Stomach (tissue), 19 donors: ENCODE data around the gene UTP14C. TPM values are rescaled to one million over a fixed set of nuclear protein-coding genes. Genes with fewer than 3 reads are reported as not detected.

Experiments
- DNase-seq, 2 donors: peaks; one replicate each; pipeline versions ENCODE4 v3.0.0 to v3.0.0-alpha.2; 2013 to 2019
- H3K27ac ChIP-seq, 5 donors: fragments of 200-600 bp in 4 of 5; sonication (generic) in 4 of 5; one replicate each; pipeline ENCODE4 v1.5.1; 2013 to 2019; ENCODE audit warnings: mild to moderate bottlenecking in 1 of 5, moderate library complexity in 1 of 5
- H3K27me3 ChIP-seq, 3 donors: fragments of 200-600 bp; sonication (generic); one replicate each; pipeline ENCODE4 v1.5.1; 2017 to 2019; ENCODE audit warnings: mixed run types in 1 of 3
- H3K36me3 ChIP-seq, 4 donors: fragments of 200-600 bp; sonication (generic); 1 replicate in 3 of 4; 2 replicates in 1 of 4; pipeline ENCODE4 v1.5.1; 2016 to 2019
- H3K4me1 ChIP-seq, 4 donors: fragments of 200-600 bp; sonication (generic); one replicate each; pipeline ENCODE4 v1.5.1; 2016 to 2019
- H3K4me3 ChIP-seq, 4 donors: fragments of 200-600 bp; sonication (generic) in 3 of 4; one replicate each; pipeline ENCODE4 v1.5.1; 2016 to 2019; ENCODE audit warnings: mild to moderate bottlenecking in 1 of 4
- H3K9me3 ChIP-seq, 4 donors: fragments of 200-600 bp; sonication (generic); one replicate each; pipeline ENCODE4 v1.5.1; 2016 to 2019
- EP300 ChIP-seq: sonication (generic); formaldehyde crosslinking; IDR thresholded peaks from one replicate; pipeline ENCODE4 v1.6.1; 2017; ENCODE audit warnings: antibody characterized with exemption
- POLR2A ChIP-seq, 4 donors: fragments of 450-650 bp; IDR thresholded peaks; one replicate each; pipeline ENCODE4 v1.6.1; 2016; ENCODE audit warnings: antibody characterized with exemption in 4 of 4, control low read depth in 2 of 4, mild to moderate bottlenecking in 1 of 4, moderate library complexity in 1 of 4
- POLR2AphosphoS5 ChIP-seq, 3 donors: sonication (generic); formaldehyde crosslinking; IDR thresholded peaks; one replicate each; pipeline ENCODE4 v1.6.1; 2016; ENCODE audit warnings: antibody characterized with exemption in 3 of 3
- WGBS, 5 donors: extraction: QIAGEN DNeasy Blood & Tissue Kit in 3 of 5; methylation state at CpG; one replicate each; pipeline versions ENCODE4 v1.1.5 to v1.1.7; 2013 to 2018; 5-methylcytosine and 5-hydroxymethylcytosine counted together
- intact Hi-C: fragments of 100-400 bp; cut with DNase I; formaldehyde crosslinking; loops from one replicate; pipeline ENCODE4 v1.15.1; 2023; ENCODE audit warnings: low total_unique reads
- long read RNA-seq, 10 donors: transcript quantifications; one replicate each; lab custom pipeline, GENCODE V29; 2026
- polyA plus RNA-seq, 3 donors: library from polyadenylated mRNA; stranded (reverse); fragments of 200-250 nt; gene quantifications; one replicate each; pipeline ENCODE4 v1.2.3, GENCODE V29; 2013
- total RNA-seq, 5 donors: library from RNA; depleted of rRNA; stranded (reverse); fragments of >200 nt; gene quantifications; one replicate each; pipeline versions ENCODE4 v1.1.0 to v1.2.3, GENCODE V29; 2014 to 2016
- TF ChIP-seq, protein P1 (sequence below), 7 experiments: fragments of 450-650 bp in 4 of 7; fragments of 200-600 bp in 3 of 7; sonication (generic) in 3 of 7; IDR thresholded peaks; one replicate each; pipeline ENCODE4 v1.5.1; 2016 to 2019; ENCODE audit warnings: antibody characterized with exemption in 7 of 7, control low read depth in 2 of 7, mild to moderate bottlenecking in 1 of 7
- donor health status: healthy with polysubstance abuse.
- donor health status: Bipolar disorder and iron deficiency.
- donor health status: healthy.

Gene UTP14C, protein sequence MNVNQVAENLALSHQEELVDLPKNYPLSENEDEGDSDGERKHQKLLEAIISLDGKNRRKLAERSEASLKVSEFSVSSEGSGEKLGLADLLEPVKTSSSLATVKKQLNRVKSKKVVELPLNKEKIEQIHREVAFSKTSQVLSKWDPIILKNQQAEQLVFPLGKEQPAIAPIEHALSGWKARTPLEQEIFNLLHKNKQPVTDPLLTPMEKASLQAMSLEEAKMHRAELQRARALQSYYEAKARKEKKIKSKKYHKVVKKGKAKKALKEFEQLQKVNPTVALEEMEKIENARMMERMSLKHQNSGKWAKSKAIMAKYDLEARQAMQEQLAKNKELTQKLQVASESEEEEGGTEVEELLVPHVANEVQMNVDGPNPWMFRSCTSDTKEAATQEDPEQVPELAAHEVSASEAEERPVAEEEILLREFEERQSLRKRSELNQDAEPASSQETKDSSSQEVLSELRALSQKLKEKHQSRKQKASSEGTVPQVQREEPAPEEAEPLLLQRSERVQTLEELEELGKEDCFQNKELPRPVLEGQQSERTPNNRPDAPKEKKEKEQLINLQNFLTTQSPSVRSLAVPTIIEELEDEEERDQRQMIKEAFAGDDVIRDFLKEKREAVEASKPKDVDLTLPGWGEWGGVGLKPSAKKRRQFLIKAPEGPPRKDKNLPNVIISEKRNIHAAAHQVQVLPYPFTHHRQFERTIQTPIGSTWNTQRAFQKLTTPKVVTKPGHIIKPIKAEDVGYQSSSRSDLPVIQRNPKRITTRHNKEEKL
- total RNA-seq (10 to 100 TPM in 3 of 5 donors, 1 to 10 TPM in 2; 3.5 to 21.7 (median 12.5) TPM), polyA plus RNA-seq (1 to 10 TPM; 2.3 to 3.1 (median 2.6) TPM)
- long read RNA-seq, donor 1, full-length matches to known transcripts, result 6 of 6 reads
- long read RNA-seq, donor 1, partial matches to known transcripts, result 0 of 6 reads
- long read RNA-seq, donor 1, other reads (novel, unspliced or antisense), result 0 of 6 reads
- long read RNA-seq, donor 2, full-length matches to known transcripts, result 3 of 3 reads
- long read RNA-seq, donor 2, partial matches to known transcripts, result 0 of 3 reads
- long read RNA-seq, donor 2, other reads (novel, unspliced or antisense), result 0 of 3 reads
- long read RNA-seq, donor 3, full-length matches to known transcripts, result 5 of 5 reads
- long read RNA-seq, donor 3, partial matches to known transcripts, result 0 of 5 reads
- long read RNA-seq, donor 3, other reads (novel, unspliced or antisense), result 0 of 5 reads
- long read RNA-seq, donor 4, result 0 reads
- long read RNA-seq, donor 5, full-length matches to known transcripts, result 3 of 3 reads
- long read RNA-seq, donor 5, partial matches to known transcripts, result 0 of 3 reads
- long read RNA-seq, donor 5, other reads (novel, unspliced or antisense), result 0 of 3 reads
- long read RNA-seq, donor 6, full-length matches to known transcripts, result 13 of 13 reads
- long read RNA-seq, donor 6, partial matches to known transcripts, result 0 of 13 reads
- long read RNA-seq, donor 6, other reads (novel, unspliced or antisense), result 0 of 13 reads
- long read RNA-seq, donor 7, full-length matches to known transcripts, result 4 of 4 reads
- long read RNA-seq, donor 7, partial matches to known transcripts, result 0 of 4 reads
- long read RNA-seq, donor 7, other reads (novel, unspliced or antisense), result 0 of 4 reads
- long read RNA-seq, donor 8, full-length matches to known transcripts, result 5 of 5 reads
- long read RNA-seq, donor 8, partial matches to known transcripts, result 0 of 5 reads
- long read RNA-seq, donor 8, other reads (novel, unspliced or antisense), result 0 of 5 reads
- long read RNA-seq, donor 9, full-length matches to known transcripts, result 4 of 4 reads
- long read RNA-seq, donor 9, partial matches to known transcripts, result 0 of 4 reads
- long read RNA-seq, donor 9, other reads (novel, unspliced or antisense), result 0 of 4 reads
- long read RNA-seq, donor 10, full-length matches to known transcripts, result 1 of 1 reads
- long read RNA-seq, donor 10, partial matches to known transcripts, result 0 of 1 reads
- long read RNA-seq, donor 10, other reads (novel, unspliced or antisense), result 0 of 1 reads

DNA sequence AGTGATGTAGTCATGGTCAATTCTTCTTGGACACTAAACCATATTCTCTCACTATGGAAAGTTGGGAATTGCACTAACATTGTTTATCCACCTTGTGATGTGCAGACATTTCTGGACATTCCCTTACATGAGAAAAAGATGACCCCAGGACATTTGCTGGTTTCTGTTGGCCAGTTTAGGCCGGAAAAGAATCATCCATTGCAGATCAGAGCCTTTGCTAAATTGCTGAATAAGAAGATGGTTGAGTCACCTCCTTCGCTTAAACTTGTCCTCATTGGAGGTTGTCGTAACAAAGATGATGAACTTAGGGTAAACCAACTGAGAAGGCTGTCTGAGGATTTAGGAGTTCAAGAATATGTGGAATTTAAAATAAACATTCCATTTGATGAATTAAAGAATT lies at the start of gene UTP14C:
TSS of gene UTP14C (plus strand) at position 211 of the 400 bp plus-strand sequence. CDS start 4,114 bp downstream, outside the sequence.
- DNase-seq, result no peak
- Histone ChIP-seq H3K9me3 (no peaks in the 10 kb centered on the region), H3K36me3 (peaks cover 21 to 92% (median 88%) of the 10 kb centered on the region in 4 donors), H3K27ac (no peak within 1 kb of the TSS), H3K4me1 (peaks cover 0 to 15% (median 4%) of the 10 kb centered on the region in 4 donors), H3K4me3 (no peak within 1 kb of the TSS), H3K27me3 (no peaks in the 10 kb centered on the region)
- intact Hi-C loops, result no loop called here
- 94 to 100% (median 97%) methylated on average over 3 of the region's 3 CpGs for WGBS, 5 donors
- TF ChIP-seq POLR2AphosphoS5 (IDR thresholded peaks at IDR 0.05), result no peak
- TF ChIP-seq POLR2A (IDR thresholded peaks at IDR 0.05), result no peak
- TF ChIP-seq, protein P1, sequence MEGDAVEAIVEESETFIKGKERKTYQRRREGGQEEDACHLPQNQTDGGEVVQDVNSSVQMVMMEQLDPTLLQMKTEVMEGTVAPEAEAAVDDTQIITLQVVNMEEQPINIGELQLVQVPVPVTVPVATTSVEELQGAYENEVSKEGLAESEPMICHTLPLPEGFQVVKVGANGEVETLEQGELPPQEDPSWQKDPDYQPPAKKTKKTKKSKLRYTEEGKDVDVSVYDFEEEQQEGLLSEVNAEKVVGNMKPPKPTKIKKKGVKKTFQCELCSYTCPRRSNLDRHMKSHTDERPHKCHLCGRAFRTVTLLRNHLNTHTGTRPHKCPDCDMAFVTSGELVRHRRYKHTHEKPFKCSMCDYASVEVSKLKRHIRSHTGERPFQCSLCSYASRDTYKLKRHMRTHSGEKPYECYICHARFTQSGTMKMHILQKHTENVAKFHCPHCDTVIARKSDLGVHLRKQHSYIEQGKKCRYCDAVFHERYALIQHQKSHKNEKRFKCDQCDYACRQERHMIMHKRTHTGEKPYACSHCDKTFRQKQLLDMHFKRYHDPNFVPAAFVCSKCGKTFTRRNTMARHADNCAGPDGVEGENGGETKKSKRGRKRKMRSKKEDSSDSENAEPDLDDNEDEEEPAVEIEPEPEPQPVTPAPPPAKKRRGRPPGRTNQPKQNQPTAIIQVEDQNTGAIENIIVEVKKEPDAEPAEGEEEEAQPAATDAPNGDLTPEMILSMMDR (IDR thresholded peaks at IDR 0.05), result no peak
- TF ChIP-seq EP300, result no peak

DNA sequence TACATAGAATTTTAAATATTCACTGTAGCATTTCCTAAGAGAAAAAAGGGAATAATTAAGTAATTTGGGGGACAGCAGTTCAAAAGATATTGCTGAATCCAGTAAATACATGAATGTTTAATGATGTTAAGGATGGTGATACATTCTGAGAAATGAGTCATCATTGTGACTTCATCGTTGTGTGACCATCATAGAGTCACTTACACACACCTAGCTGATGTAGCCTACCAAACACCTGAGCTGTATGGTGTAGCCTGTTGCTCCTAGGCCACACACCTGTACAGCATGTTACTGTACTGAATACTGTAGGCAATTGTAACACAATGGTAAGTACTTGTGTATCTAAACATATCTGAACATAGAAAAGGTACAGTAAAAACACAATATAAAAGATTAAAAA lies 48.1 kb upstream of the UTP14C start:
- TF ChIP-seq EP300 (no peak), POLR2AphosphoS5 (IDR thresholded peaks at IDR 0.05) (no peak), POLR2A (IDR thresholded peaks at IDR 0.05) (no peak)
- TF ChIP-seq, protein P1 (IDR thresholded peaks at IDR 0.05), result no peak
- Histone ChIP-seq H3K36me3 (peaks cover 0 to 10% (median 2%) of the 10 kb centered on the region in 4 donors), H3K4me1 (peaks cover 0 to 8% (median 3%) of the 10 kb centered on the region in 4 donors), H3K4me3 (no peak overlapping the region), H3K27me3 (no peaks in the 10 kb centered on the region), H3K27ac (no peak overlapping the region), H3K9me3 (no peaks in the 10 kb centered on the region)
- WGBS, 5 donors, result 0 to 67% (median 12%) methylated on average over 1 of the region's 1 CpG
- intact Hi-C loops, result no loop called here
- DNase-seq, result no peak

DNA sequence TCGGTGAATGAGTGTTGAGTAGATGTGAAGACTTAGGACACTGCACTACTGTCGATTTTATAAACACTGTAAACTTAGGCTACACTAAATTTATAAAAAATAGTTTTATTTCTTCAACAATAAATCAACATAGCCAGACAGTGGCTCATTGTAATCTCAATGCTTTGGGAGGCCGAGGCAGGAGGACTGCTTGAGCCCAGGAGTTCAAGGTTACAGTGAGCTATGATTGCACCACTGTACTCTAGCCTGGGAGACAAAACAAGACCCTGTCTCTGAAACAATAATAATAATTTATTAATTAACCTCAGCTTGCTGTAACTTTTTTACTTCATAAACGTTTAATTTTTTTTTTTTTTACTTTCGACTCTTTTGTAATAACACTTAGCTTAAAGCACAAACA lies 47.6 kb upstream of the UTP14C start:
- H3K36me3 ChIP-seq, result peaks cover 0 to 10% (median 2%) of the 10 kb centered on the region in 4 donors

More for the DNA sequence above, 47.6 kb upstream of the UTP14C start:
- H3K4me1 ChIP-seq, result peaks cover 0 to 8% (median under 1%) of the 10 kb centered on the region in 4 donors
- DNase-seq, result no peak
- intact Hi-C loops, result no loop called here
- H3K27ac ChIP-seq, result no peak overlapping the region
- H3K9me3 ChIP-seq, result no peaks in the 10 kb centered on the region
- H3K4me3 ChIP-seq, result no peak overlapping the region
- TF ChIP-seq POLR2AphosphoS5 (IDR thresholded peaks at IDR 0.05) (no peak), EP300 (no peak), POLR2A (IDR thresholded peaks at IDR 0.05) (no peak)
- TF ChIP-seq, protein P1 (IDR thresholded peaks at IDR 0.05), result no peak
- whole genome bisulfite sequencing, 5 donors, result 82 to 92% (median 90%) methylated on average over 5 of the region's 5 CpGs
- no peaks in the 10 kb centered on the region for H3K27me3 ChIP-seq
